CD4-positive, alpha-beta memory T cell (primary cell): ENCODE results near the gene NCEH1. TPM values are rescaled to one million over a fixed set of nuclear protein-coding genes. Genes with fewer than 3 reads are reported as not detected.

Experiments used
- CTCF ChIA-PET: fragments of 350-600 bp; sonication (Branson Sonifier 250); formaldehyde crosslinking; loops from one replicate; lab custom pipeline; 2021; ENCODE audit warnings: inconsistent platforms; ENCODE audit not compliant: partially characterized antibody; lab: Charles Lee
- POLR2A ChIA-PET: fragments of 350-600 bp; sonication (Branson Sonifier 250); formaldehyde crosslinking; loops from one replicate; lab custom pipeline; 2021; ENCODE audit not compliant: partially characterized antibody; lab: Charles Lee
- DNase-seq, 5 donors: peaks; one replicate each; pipeline versions ENCODE4 v3.0.0 to v3.0.0-alpha.2; 2020 to 2022; ENCODE audit warnings: mixed read lengths in 1 of 5
- H3K27ac ChIP-seq: one replicate; pipeline ENCODE4 v1.7.0; 2013; ENCODE audit warnings: low read depth, low read length
- H3K27me3 ChIP-seq: 2 replicates; pipeline ENCODE4 v1.7.0; 2013; ENCODE audit warnings: mild to moderate bottlenecking, low read length, moderate library complexity; ENCODE audit not compliant: insufficient read depth
- H3K36me3 ChIP-seq: 2 replicates; pipeline ENCODE4 v1.7.0; 2013; ENCODE audit warnings: mild to moderate bottlenecking, low read length, moderate library complexity; ENCODE audit not compliant: insufficient read depth
- H3K4me1 ChIP-seq: 2 replicates; pipeline ENCODE4 v1.7.0; 2013; ENCODE audit warnings: mild to moderate bottlenecking, low read length, moderate library complexity; ENCODE audit not compliant: insufficient read depth
- H3K4me3 ChIP-seq, 2 donors: one replicate each; pipeline ENCODE4 v1.7.0; 2013; ENCODE audit warnings: low read length in 2 of 2, mild to moderate bottlenecking in 1 of 2
- H3K9me3 ChIP-seq, 2 donors: one replicate each; pipeline ENCODE4 v1.7.0; 2013; ENCODE audit warnings: low read length in 2 of 2, control low read depth in 1 of 2; ENCODE audit not compliant: control insufficient read depth in 1 of 2
- H3K27ac Mint-ChIP-seq, 7 donors: one replicate each; pipeline ENCODE4 v1.8.0; 2020 to 2021; ENCODE audit warnings: mixed read lengths in 7 of 7, mild to moderate bottlenecking in 6 of 7, inconsistent platforms in 3 of 7, moderate library complexity in 3 of 7
- H3K27me3 Mint-ChIP-seq, 2 donors: one replicate each; pipeline ENCODE4 v1.8.0; 2020 to 2021; ENCODE audit warnings: mixed read lengths in 2 of 2
- H3K36me3 Mint-ChIP-seq, 2 donors: one replicate each; pipeline ENCODE4 v1.8.0; 2020 to 2021; ENCODE audit warnings: mixed read lengths in 2 of 2, inconsistent platforms in 1 of 2, mild to moderate bottlenecking in 1 of 2
- H3K4me1 Mint-ChIP-seq, 4 donors: one replicate each; pipeline ENCODE4 v1.8.0; 2020 to 2021; ENCODE audit warnings: mixed read lengths in 4 of 4, mild to moderate bottlenecking in 1 of 4
- H3K4me3 Mint-ChIP-seq, 8 donors: one replicate each; pipeline ENCODE4 v1.8.0; 2020 to 2021; ENCODE audit warnings: mixed read lengths in 8 of 8, mild to moderate bottlenecking in 7 of 8, moderate library complexity in 6 of 8, inconsistent platforms in 3 of 8
- H3K9me3 Mint-ChIP-seq, 8 donors: one replicate each; pipeline ENCODE4 v1.8.0; 2020 to 2021; ENCODE audit warnings: mixed read lengths in 8 of 8, mild to moderate bottlenecking in 5 of 8, inconsistent platforms in 3 of 8, moderate library complexity in 1 of 8
- intact Hi-C: fragments of 100-400 bp; cut with micrococcal nuclease; formaldehyde crosslinking; loops from one replicate; pipeline ENCODE4 v1.15.1; 2023
- polyA plus RNA-seq, 2 donors: library from polyadenylated mRNA; unstranded; fragments of 300-500 nt; fragmentation: Illumina TruSeq; gene quantifications; one replicate each; pipeline ENCODE4 v1.2.3, GENCODE V29; 2021
- total RNA-seq, 2 experiments: library from RNA; stranded (reverse); gene quantifications; one replicate each; pipeline ENCODE4 v1.2.3, GENCODE V29; 2021

The NCEH1 gene
- total and polyA plus RNA-seq, 4 experiments from 2014 or later, result 2.1 to 5.1 (median 3.4) TPM

GRCh38 chr3:172634948-172635347, 75.9 kb downstream of the NCEH1 start:
- DNase-seq, result no peak
- Histone ChIP-seq H3K27me3 (no peaks in the 10 kb centered on the region), H3K4me1 (no peaks in the 10 kb centered on the region), H3K36me3 (no peaks in the 10 kb centered on the region), H3K9me3 (no peaks in the 10 kb centered on the region), H3K27ac (no peak overlapping the region), H3K4me3 (no peak overlapping the region)
- intact Hi-C loops, result no loop called here
- ChIA-PET POLR2A (no interaction called here), CTCF (interaction anchor here (0.7 to 5.1 kb wide), 4 partner anchors 12 to 173 kb away, joined by 3 to 36 read pairs (median 4); no protein-coding TSS in a partner anchor)
- H3K27me3 Mint-ChIP-seq, result no peaks in the 10 kb centered on the region
- peaks cover 4 to 20% of the 10 kb centered on the region in 2 donors for H3K36me3 Mint-ChIP-seq
- H3K27ac Mint-ChIP-seq, result no peak overlapping the region
- H3K9me3 Mint-ChIP-seq, result no peaks in the 10 kb centered on the region
- H3K4me1 Mint-ChIP-seq, result peaks cover 0 to 6% (median 2%) of the 10 kb centered on the region in 4 donors
- no peak overlapping the region for H3K4me3 Mint-ChIP-seq

GRCh38 chr3:172630316-172630715, 80.6 kb downstream of the NCEH1 start:
- H3K27ac ChIP-seq, result no peak overlapping the region
- no peaks in the 10 kb centered on the region for H3K9me3 Mint-ChIP-seq
- no peaks in the 10 kb centered on the region for H3K36me3 ChIP-seq
- no peak overlapping the region for H3K4me3 Mint-ChIP-seq
- intact Hi-C loops, result no loop called here
- POLR2A ChIA-PET, result no interaction called here
- H3K9me3 ChIP-seq, result no peaks in the 10 kb centered on the region
- CTCF ChIA-PET, result interaction anchor here (1.0 kb wide), 1 partner anchor 9 kb away, joined by 3 read pairs; no protein-coding TSS in a partner anchor
- peak overlapping the region in 1 of 7 donors; percentile 8 for H3K27ac Mint-ChIP-seq
- H3K4me1 Mint-ChIP-seq, result peaks cover 0 to under 1% (median 0%) of the 10 kb centered on the region in 4 donors
- no peak for DNase-seq
- no peaks in the 10 kb centered on the region for H3K27me3 Mint-ChIP-seq
- peaks cover 4 to 19% of the 10 kb centered on the region in 2 donors for H3K36me3 Mint-ChIP-seq
- H3K27me3 ChIP-seq, result no peaks in the 10 kb centered on the region
- no peaks in the 10 kb centered on the region for H3K4me1 ChIP-seq
- H3K4me3 ChIP-seq, result no peak overlapping the region

- no peak overlapping the region for H3K4me3 Mint-ChIP-seq
- Histone ChIP-seq H3K27me3 (no peaks in the 10 kb centered on the region), H3K27ac (no peak overlapping the region), H3K9me3 (no peaks in the 10 kb centered on the region), H3K4me1 (no peaks in the 10 kb centered on the region), H3K4me3 (no peak overlapping the region), H3K36me3 (no peaks in the 10 kb centered on the region)
- no peak for DNase-seq
- H3K4me1 Mint-ChIP-seq, result no peaks in the 10 kb centered on the region
- no peak overlapping the region for H3K27ac Mint-ChIP-seq
- ChIA-PET CTCF (interaction anchor here (1.0 kb wide), 1 partner anchor 9 kb away, joined by 3 read pairs; no protein-coding TSS in a partner anchor), POLR2A (no interaction called here)
- no peaks in the 10 kb centered on the region for H3K27me3 Mint-ChIP-seq
- intact Hi-C loops, result no loop called here
- no peaks in the 10 kb centered on the region for H3K9me3 Mint-ChIP-seq
- peaks cover 3 to 16% of the 10 kb centered on the region in 2 donors for H3K36me3 Mint-ChIP-seq
Observed at GRCh38 chr3:172629470-172629869, 81.4 kb downstream of the NCEH1 start.

- POLR2A ChIA-PET, result interaction anchor here (0.7 kb wide), 1 partner anchor 93 kb away, joined by 3 read pairs; no protein-coding TSS in a partner anchor
- Histone ChIP-seq H3K4me1 (no peaks in the 10 kb centered on the region), H3K27ac (no peak overlapping the region), H3K27me3 (no peaks in the 10 kb centered on the region), H3K36me3 (no peaks in the 10 kb centered on the region), H3K9me3 (no peaks in the 10 kb centered on the region), H3K4me3 (no peak overlapping the region)
- Mint-ChIP-seq H3K27me3 (no peaks in the 10 kb centered on the region), H3K9me3 (no peaks in the 10 kb centered on the region), H3K36me3 (peaks cover 0 to 7% of the 10 kb centered on the region in 2 donors), H3K4me1 (peaks cover 0 to 4% (median 2%) of the 10 kb centered on the region in 4 donors), H3K27ac (no peak overlapping the region), H3K4me3 (no peak overlapping the region)
- DNase-seq, result no peak
- CTCF ChIA-PET, result interaction anchor here (0.6 to 6.2 kb wide), 6 partner anchors 24 to 771 kb away, joined by 3 to 49 read pairs (median 4); no protein-coding TSS in a partner anchor
- intact Hi-C loops, result no loop called here
Observed at GRCh38 chr3:172627057-172627809, 83.6 kb downstream of the NCEH1 start.

GRCh38 chr3:172626021-172626640, 84.7 kb downstream of the NCEH1 start:
- H3K36me3 Mint-ChIP-seq, result peaks cover 0 to 7% of the 10 kb centered on the region in 2 donors
- H3K4me3 Mint-ChIP-seq, result no peak overlapping the region
- Histone ChIP-seq H3K4me1 (no peaks in the 10 kb centered on the region), H3K4me3 (no peak overlapping the region), H3K27me3 (no peaks in the 10 kb centered on the region), H3K36me3 (no peaks in the 10 kb centered on the region), H3K9me3 (no peaks in the 10 kb centered on the region), H3K27ac (no peak overlapping the region)
- POLR2A ChIA-PET, result no interaction called here
- DNase-seq, result no peak
- H3K27ac Mint-ChIP-seq, result no peak overlapping the region
- H3K4me1 Mint-ChIP-seq, result peaks cover 0 to 4% (median 2%) of the 10 kb centered on the region in 4 donors
- H3K9me3 Mint-ChIP-seq, result no peaks in the 10 kb centered on the region
- CTCF ChIA-PET, result interaction anchor here (0.9 to 10.1 kb wide), 9 partner anchors 23 to 168 kb away, joined by 3 to 79 read pairs (median 8); no protein-coding TSS in a partner anchor
- H3K27me3 Mint-ChIP-seq, result no peaks in the 10 kb centered on the region
- intact Hi-C loops, result no loop called here

GRCh38 chr3:172625404-172625803, 85.5 kb downstream of the NCEH1 start:
- intact Hi-C loops, result no loop called here
- no peak overlapping the region for H3K27ac ChIP-seq
- peaks cover 0 to 4% (median 2%) of the 10 kb centered on the region in 4 donors for H3K4me1 Mint-ChIP-seq
- POLR2A ChIA-PET, result interaction anchor here (0.6 kb wide), 1 partner anchor 147 kb away, joined by 3 read pairs; no protein-coding TSS in a partner anchor
- H3K36me3 Mint-ChIP-seq, result peaks cover 0 to 7% of the 10 kb centered on the region in 2 donors
- H3K27ac Mint-ChIP-seq, result peak overlapping the region in 1 of 7 donors; percentile 1
- H3K27me3 Mint-ChIP-seq, result no peaks in the 10 kb centered on the region
- H3K4me1 ChIP-seq, result no peaks in the 10 kb centered on the region
- H3K4me3 Mint-ChIP-seq, result no peak overlapping the region
- no peaks in the 10 kb centered on the region for H3K27me3 ChIP-seq
- H3K9me3 ChIP-seq, result no peaks in the 10 kb centered on the region
- no peaks in the 10 kb centered on the region for H3K36me3 ChIP-seq
- CTCF ChIA-PET, result interaction anchor here (0.9 to 10.1 kb wide), 12 partner anchors 8 to 167 kb away, joined by 3 to 79 read pairs (median 10); no protein-coding TSS in a partner anchor
- H3K4me3 ChIP-seq, result no peak overlapping the region
- H3K9me3 Mint-ChIP-seq, result no peaks in the 10 kb centered on the region
- no peak for DNase-seq

- intact Hi-C loops, result no loop called here
- CTCF ChIA-PET, result interaction anchor here (0.7 to 10.1 kb wide), 16 partner anchors 8 to 167 kb away, joined by 3 to 79 read pairs (median 8); no protein-coding TSS in a partner anchor
Observed at GRCh38 chr3:172624999-172625398, 85.9 kb downstream of the NCEH1 start.

More at GRCh38 chr3:172624999-172625398, 85.9 kb downstream of the NCEH1 start:
- DNase-seq, result no peak
- no peaks in the 10 kb centered on the region for H3K9me3 ChIP-seq
- H3K27me3 ChIP-seq, result no peaks in the 10 kb centered on the region
- no peak overlapping the region for H3K4me3 ChIP-seq
- Mint-ChIP-seq H3K27me3 (no peaks in the 10 kb centered on the region), H3K36me3 (peaks cover 0 to 7% of the 10 kb centered on the region in 2 donors), H3K4me3 (no peak overlapping the region), H3K9me3 (no peaks in the 10 kb centered on the region), H3K27ac (no peak overlapping the region), H3K4me1 (peaks cover 0 to 4% (median 2%) of the 10 kb centered on the region in 4 donors)
- H3K27ac ChIP-seq, result no peak overlapping the region
- H3K4me1 ChIP-seq, result no peaks in the 10 kb centered on the region
- POLR2A ChIA-PET, result interaction anchor here (0.6 kb wide), 1 partner anchor 146 kb away, joined by 3 read pairs; no protein-coding TSS in a partner anchor
- no peaks in the 10 kb centered on the region for H3K36me3 ChIP-seq
